SK-N-SH (cell line): Measurements from ENCODE around the gene SH3GL2. TPM values are rescaled to one million over a fixed set of nuclear protein-coding genes. Genes with fewer than 3 reads are reported as not detected.

ENCODE experiments used
- CTCF ChIA-PET: fragments of 300-600, 350-600 bp; formaldehyde crosslinking; extraction: SDS; loops from one replicate; lab custom pipeline; 2021; lab: Yijun Ruan, JAX
- POLR2A ChIA-PET: fragments of 350-600 bp; sonication (Branson Sonifier 250); formaldehyde crosslinking; extraction: SDS; loops from one replicate; lab custom pipeline; 2020; ENCODE audit warnings: antibody characterized with exemption, inconsistent platforms; lab: Yijun Ruan, JAX
- DNase-seq: peaks from one replicate; pipeline ENCODE4 v3.0.0; 2012
- H2AFZ ChIP-seq: fragments of 200-600 bp; sonication (generic); 2 replicates; pipeline ENCODE4 v1.8.1; 2016; ENCODE audit warnings: antibody characterized with exemption, mild to moderate bottlenecking, low read depth
- H3F3A ChIP-seq: fragments of 200-600 bp; sonication (generic); replicated peaks from 2 replicates; pipeline ENCODE3; 2016; ENCODE audit warnings: antibody characterized with exemption, mild to moderate bottlenecking; ENCODE audit not compliant: insufficient read depth
- H3K27ac ChIP-seq, 2 experiments: fragments of 200-500 bp in 1 of 2; fragments of 200-600 bp in 1 of 2; sonication (Bioruptor generic) in 1 of 2; sonication (generic), shearing (Covaris generic) in 1 of 2; 2 replicates each; pipeline versions ENCODE4 v1.5.1 to v1.6.1; 2014 to 2016; ENCODE audit warnings: low read depth in 2 of 2, inconsistent platforms in 1 of 2, low read length in 1 of 2, mild to moderate bottlenecking in 1 of 2, mixed read lengths in 1 of 2
- H3K27me3 ChIP-seq: fragments of 200-600 bp; sonication (generic), shearing (Covaris generic); 2 replicates; pipeline ENCODE4 v1.6.1; 2016; ENCODE audit warnings: mixed run types; ENCODE audit not compliant: insufficient read depth
- H3K36me3 ChIP-seq, 2 experiments: fragments of 200-500 bp in 1 of 2; fragments of 200-600 bp in 1 of 2; sonication (Bioruptor generic) in 1 of 2; sonication (generic) in 1 of 2; replicated peaks in 1 of 2; 2 replicates each; pipeline versions ENCODE3 to v1.5.1; 2014 to 2016; ENCODE audit warnings: low read length in 1 of 2, mild to moderate bottlenecking in 1 of 2; ENCODE audit not compliant: insufficient read depth in 2 of 2, control insufficient read depth in 1 of 2
- H3K4me1 ChIP-seq, 2 experiments: fragments of 200-500 bp in 1 of 2; fragments of 200-600 bp in 1 of 2; sonication (Bioruptor generic) in 1 of 2; sonication (generic), shearing (Covaris generic) in 1 of 2; 2 replicates each; pipeline versions ENCODE4 v1.5.1 to v1.6.1; 2014 to 2016; ENCODE audit warnings: low read depth in 1 of 2, low read length in 1 of 2, mixed run types in 1 of 2; ENCODE audit not compliant: insufficient read depth in 2 of 2, control insufficient read depth in 1 of 2
- H3K4me2 ChIP-seq: fragments of 200-600 bp; sonication (generic), shearing (Covaris generic); 2 replicates; pipeline ENCODE4 v1.6.1; 2017; ENCODE audit warnings: mixed run types
- H3K4me3 ChIP-seq, 2 experiments: fragments of 200-500 bp in 1 of 2; fragments of 200-600 bp in 1 of 2; sonication (Bioruptor generic) in 1 of 2; sonication (generic), shearing (Covaris generic) in 1 of 2; 2 replicates each; pipeline versions ENCODE4 v1.5.1 to v1.8.1; 2014 to 2016; ENCODE audit warnings: low read depth in 2 of 2, inconsistent platforms in 1 of 2, low read length in 1 of 2, mild to moderate bottlenecking in 1 of 2, mixed read lengths in 1 of 2, moderate library complexity in 1 of 2
- H3K79me2 ChIP-seq: fragments of 200-600 bp; sonication (generic); 2 replicates; pipeline ENCODE4 v1.8.1; 2017; ENCODE audit warnings: mild to moderate bottlenecking; ENCODE audit not compliant: insufficient read depth
- H3K9ac ChIP-seq: fragments of 200-600 bp; sonication (generic); 2 replicates; pipeline ENCODE4 v1.6.1; 2017; ENCODE audit warnings: mixed run types
- H3K9me2 ChIP-seq: fragments of 200-600 bp; sonication (generic); 2 replicates; pipeline ENCODE4 v1.6.1; 2017; ENCODE audit warnings: mixed run types
- H3K9me3 ChIP-seq: fragments of 200-600 bp; sonication (generic); 2 replicates; pipeline ENCODE4 v1.6.1; 2017; ENCODE audit warnings: mixed run types, mild to moderate bottlenecking, moderate library complexity
- H4K20me1 ChIP-seq: fragments of 200-600 bp; sonication (generic); 2 replicates; pipeline ENCODE4 v1.6.1; 2017; ENCODE audit warnings: mild to moderate bottlenecking, mixed run types; ENCODE audit not compliant: insufficient read depth
- ELF1 ChIP-seq: IDR thresholded peaks from 2 replicates; pipeline ENCODE4 v1.4.0; 2012
- EZH2phosphoT487 ChIP-seq: fragments of 200-600 bp; sonication (generic); IDR thresholded peaks from 2 replicates; pipeline ENCODE4 v1.6.1; 2017; ENCODE audit warnings: low read depth, mixed run types, mild to moderate bottlenecking, antibody characterized with exemption, moderate library complexity, borderline replicate concordance
- FOXJ3 ChIP-seq: sonication (generic); formaldehyde crosslinking; IDR thresholded peaks from 2 replicates; pipeline ENCODE4 v1.5.1; 2020; ENCODE audit warnings: mild to moderate bottlenecking, missing genetic modification reagents
- GABPA ChIP-seq: IDR thresholded peaks from 2 replicates; pipeline ENCODE4 v1.4.0; 2012; ENCODE audit warnings: low read depth, mild to moderate bottlenecking
- NFIC ChIP-seq: IDR thresholded peaks from 2 replicates; pipeline ENCODE4 v1.4.0; 2012; ENCODE audit warnings: borderline replicate concordance
- RFX5 ChIP-seq: IDR thresholded peaks from 2 replicates; pipeline ENCODE4 v1.6.1; 2012; ENCODE audit warnings: mild to moderate bottlenecking, improper control_type of control experiment, low read length
- TAF1 ChIP-seq: IDR thresholded peaks from 2 replicates; pipeline ENCODE4 v1.6.1; 2012; ENCODE audit warnings: low read depth, mild to moderate bottlenecking, low read length, moderate library complexity, borderline replicate concordance
- TEAD4 ChIP-seq: IDR thresholded peaks from 2 replicates; pipeline ENCODE4 v1.4.0; 2012; ENCODE audit warnings: mild to moderate bottlenecking, borderline replicate concordance; ENCODE audit not compliant: insufficient read depth
- WGBS: methylation state at CpG from one replicate; pipeline ENCODE4 v1.1.6; 2017; ENCODE audit warnings: low lambda C conversion rate; 5-methylcytosine and 5-hydroxymethylcytosine counted together
- polyA plus RNA-seq, 3 experiments: library from polyadenylated mRNA; depleted of rRNA; stranded (reverse); fragments of >200 nt; gene quantifications; 2 replicates each; pipeline ENCODE4 v1.2.3, GENCODE V29; 2012
- TF ChIP-seq, protein P1 (sequence below): fragments of 200-600 bp; sonication (generic); IDR thresholded peaks from 2 replicates; pipeline ENCODE4 v1.6.1; 2017; ENCODE audit warnings: antibody characterized with exemption, mild to moderate bottlenecking, moderate library complexity
- TF ChIP-seq, protein P2 (sequence below): IDR thresholded peaks from 2 replicates; pipeline ENCODE4 v1.4.0; 2012; ENCODE audit warnings: low read depth, borderline replicate concordance
- TF ChIP-seq, protein P3 (sequence below): fragments of 150-350 bp; IDR thresholded peaks from 2 replicates; pipeline ENCODE4 v1.6.1; 2017; ENCODE audit warnings: antibody characterized with exemption, low read length, low read depth, borderline replicate concordance

SH3GL2 gene
- polyA plus RNA-seq, 1 of the 3 experiments (the other 2 are of a cell fraction), result 0.05 TPM

DNA sequence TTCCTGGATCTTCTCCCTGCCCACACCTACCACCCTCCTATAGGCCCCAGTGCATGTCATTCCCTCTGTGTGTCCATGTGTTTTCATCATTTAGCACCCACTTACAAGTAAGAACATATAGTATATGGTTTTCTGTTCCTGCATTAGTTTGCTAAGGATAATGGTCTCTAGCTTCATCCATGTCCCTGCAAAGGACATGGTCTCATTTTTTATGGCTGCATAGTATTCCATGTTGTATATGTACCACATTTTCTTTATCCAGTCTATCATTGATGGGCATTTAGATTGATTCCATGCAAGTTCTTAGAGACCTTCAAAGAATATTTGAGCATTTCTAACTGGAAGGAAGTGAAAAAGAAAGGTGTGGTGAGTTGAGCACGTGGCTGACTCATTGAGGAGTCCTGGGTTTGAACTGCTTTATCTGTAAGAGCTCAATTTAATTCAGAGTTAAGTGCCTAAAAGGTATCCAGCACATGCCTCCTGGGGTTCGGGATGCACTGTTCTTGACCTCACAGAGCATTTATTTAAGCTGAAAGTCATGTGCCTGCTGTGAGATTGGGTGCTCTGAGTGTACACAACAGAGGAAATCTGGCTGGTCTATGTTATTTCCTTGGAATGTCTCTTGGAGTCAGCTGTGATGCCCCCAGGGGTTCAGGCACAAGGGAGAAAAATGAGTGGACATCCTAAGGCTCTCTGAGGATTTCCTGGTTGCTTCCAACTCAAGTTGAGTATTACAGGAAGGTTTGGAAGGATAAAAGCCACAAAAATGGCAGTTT, 56.4 kb downstream of the SH3GL2 start (continued):
- TF ChIP-seq FOXJ3 (CRISPR knock-in tag) (no peak), TEAD4 (no peak), RFX5 (no peak)
- TF ChIP-seq, all 33 proteins: peak for 0

DNA sequence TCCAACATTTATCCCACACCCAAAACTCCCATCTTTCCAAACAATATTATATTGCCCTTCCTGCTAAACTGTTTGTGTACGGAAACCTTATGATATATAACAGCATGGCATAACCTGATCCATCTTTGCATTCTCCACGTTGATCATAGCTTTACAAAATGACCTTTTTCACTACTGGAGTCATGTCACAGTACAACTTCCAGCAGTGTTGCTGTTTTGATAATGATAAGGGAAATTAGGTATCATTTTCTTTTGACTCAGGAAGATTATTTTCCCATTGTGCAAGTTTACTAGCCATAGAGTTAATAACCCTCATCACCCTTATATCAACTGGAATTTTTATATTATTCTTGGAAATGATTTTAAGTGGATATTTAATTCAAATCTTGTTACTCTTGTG, 57.5 kb downstream of the SH3GL2 start:
- Histone ChIP-seq H2AFZ (no peak overlapping the region), H3K4me3 (no peak overlapping the region), H3K79me2 (no peaks in the 10 kb centered on the region), H3K4me1 (no peaks in the 10 kb centered on the region), H3K9me3 (no peaks in the 10 kb centered on the region), H3K4me2 (no peak overlapping the region), H3K9ac (no peak overlapping the region), H3K27me3 (no peaks in the 10 kb centered on the region), H3K9me2 (no peaks in the 10 kb centered on the region)
- CTCF ChIA-PET, result no interaction called here
- TF ChIP-seq, protein P1, sequence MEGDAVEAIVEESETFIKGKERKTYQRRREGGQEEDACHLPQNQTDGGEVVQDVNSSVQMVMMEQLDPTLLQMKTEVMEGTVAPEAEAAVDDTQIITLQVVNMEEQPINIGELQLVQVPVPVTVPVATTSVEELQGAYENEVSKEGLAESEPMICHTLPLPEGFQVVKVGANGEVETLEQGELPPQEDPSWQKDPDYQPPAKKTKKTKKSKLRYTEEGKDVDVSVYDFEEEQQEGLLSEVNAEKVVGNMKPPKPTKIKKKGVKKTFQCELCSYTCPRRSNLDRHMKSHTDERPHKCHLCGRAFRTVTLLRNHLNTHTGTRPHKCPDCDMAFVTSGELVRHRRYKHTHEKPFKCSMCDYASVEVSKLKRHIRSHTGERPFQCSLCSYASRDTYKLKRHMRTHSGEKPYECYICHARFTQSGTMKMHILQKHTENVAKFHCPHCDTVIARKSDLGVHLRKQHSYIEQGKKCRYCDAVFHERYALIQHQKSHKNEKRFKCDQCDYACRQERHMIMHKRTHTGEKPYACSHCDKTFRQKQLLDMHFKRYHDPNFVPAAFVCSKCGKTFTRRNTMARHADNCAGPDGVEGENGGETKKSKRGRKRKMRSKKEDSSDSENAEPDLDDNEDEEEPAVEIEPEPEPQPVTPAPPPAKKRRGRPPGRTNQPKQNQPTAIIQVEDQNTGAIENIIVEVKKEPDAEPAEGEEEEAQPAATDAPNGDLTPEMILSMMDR, result no peak
- no peak for TF ChIP-seq NFIC
- TF ChIP-seq TAF1, result no peak
- TF ChIP-seq FOXJ3 (CRISPR knock-in tag), result no peak
- TF ChIP-seq, protein P2, sequence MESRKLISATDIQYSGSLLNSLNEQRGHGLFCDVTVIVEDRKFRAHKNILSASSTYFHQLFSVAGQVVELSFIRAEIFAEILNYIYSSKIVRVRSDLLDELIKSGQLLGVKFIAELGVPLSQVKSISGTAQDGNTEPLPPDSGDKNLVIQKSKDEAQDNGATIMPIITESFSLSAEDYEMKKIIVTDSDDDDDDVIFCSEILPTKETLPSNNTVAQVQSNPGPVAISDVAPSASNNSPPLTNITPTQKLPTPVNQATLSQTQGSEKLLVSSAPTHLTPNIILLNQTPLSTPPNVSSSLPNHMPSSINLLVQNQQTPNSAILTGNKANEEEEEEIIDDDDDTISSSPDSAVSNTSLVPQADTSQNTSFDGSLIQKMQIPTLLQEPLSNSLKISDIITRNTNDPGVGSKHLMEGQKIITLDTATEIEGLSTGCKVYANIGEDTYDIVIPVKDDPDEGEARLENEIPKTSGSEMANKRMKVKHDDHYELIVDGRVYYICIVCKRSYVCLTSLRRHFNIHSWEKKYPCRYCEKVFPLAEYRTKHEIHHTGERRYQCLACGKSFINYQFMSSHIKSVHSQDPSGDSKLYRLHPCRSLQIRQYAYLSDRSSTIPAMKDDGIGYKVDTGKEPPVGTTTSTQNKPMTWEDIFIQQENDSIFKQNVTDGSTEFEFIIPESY, result no peak
- no peak for TF ChIP-seq EZH2phosphoT487
- no peak for TF ChIP-seq GABPA
- no peak for TF ChIP-seq ELF1
- TF ChIP-seq, protein P3, sequence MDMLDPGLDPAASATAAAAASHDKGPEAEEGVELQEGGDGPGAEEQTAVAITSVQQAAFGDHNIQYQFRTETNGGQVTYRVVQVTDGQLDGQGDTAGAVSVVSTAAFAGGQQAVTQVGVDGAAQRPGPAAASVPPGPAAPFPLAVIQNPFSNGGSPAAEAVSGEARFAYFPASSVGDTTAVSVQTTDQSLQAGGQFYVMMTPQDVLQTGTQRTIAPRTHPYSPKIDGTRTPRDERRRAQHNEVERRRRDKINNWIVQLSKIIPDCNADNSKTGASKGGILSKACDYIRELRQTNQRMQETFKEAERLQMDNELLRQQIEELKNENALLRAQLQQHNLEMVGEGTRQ, result no peak
- TF ChIP-seq, all 33 proteins: peak for 0
- Histone ChIP-seq H3F3A (no peaks in the 10 kb centered on the region), H3K36me3 (no peaks in the 10 kb centered on the region), H3K27ac (no peak overlapping the region), H4K20me1 (no peaks in the 10 kb centered on the region)
- no peak for DNase-seq
- POLR2A ChIA-PET, result no interaction called here
- WGBS, result 2% methylated on average over 2 of the region's 2 CpGs
